HUES64 (cell line): ENCODE measurements around the gene FBLN2.

Experiments used
- H3K27ac ChIP-seq: 2 replicates; pipeline ENCODE4 v1.7.0; 2013; ENCODE audit warnings: low read depth, low read length, inconsistent platforms
- H3K27me3 ChIP-seq: 2 replicates; pipeline ENCODE4 v1.6.1; 2013; ENCODE audit warnings: mild to moderate bottlenecking, low read length; ENCODE audit not compliant: insufficient read depth
- H3K36me3 ChIP-seq: 2 replicates; pipeline ENCODE4 v1.6.1; 2013; ENCODE audit warnings: mild to moderate bottlenecking, low read length; ENCODE audit not compliant: insufficient read depth
- H3K4me1 ChIP-seq: 2 replicates; pipeline ENCODE4 v1.6.1; 2013; ENCODE audit warnings: mild to moderate bottlenecking, low read length, moderate library complexity; ENCODE audit not compliant: insufficient read depth
- H3K4me3 ChIP-seq: 2 replicates; pipeline ENCODE4 v1.5.1; 2013; ENCODE audit warnings: mild to moderate bottlenecking, low read length, moderate library complexity
- H3K9ac ChIP-seq: 2 replicates; pipeline ENCODE4 v1.6.1; 2013; ENCODE audit warnings: mild to moderate bottlenecking, low read depth, low read length
- H3K9me3 ChIP-seq: 2 replicates; pipeline ENCODE4 v1.6.1; 2013; ENCODE audit warnings: low read depth, low read length; ENCODE audit not compliant: insufficient read depth
- WGBS: fragments of 150-250, 120-280 bp; methylation state at CpG from one replicate; pipeline ENCODE4 v1.1.7; 2013; ENCODE audit warnings: missing lambda C conversion rate; 5-methylcytosine and 5-hydroxymethylcytosine counted together

Gene FBLN2

DNA sequence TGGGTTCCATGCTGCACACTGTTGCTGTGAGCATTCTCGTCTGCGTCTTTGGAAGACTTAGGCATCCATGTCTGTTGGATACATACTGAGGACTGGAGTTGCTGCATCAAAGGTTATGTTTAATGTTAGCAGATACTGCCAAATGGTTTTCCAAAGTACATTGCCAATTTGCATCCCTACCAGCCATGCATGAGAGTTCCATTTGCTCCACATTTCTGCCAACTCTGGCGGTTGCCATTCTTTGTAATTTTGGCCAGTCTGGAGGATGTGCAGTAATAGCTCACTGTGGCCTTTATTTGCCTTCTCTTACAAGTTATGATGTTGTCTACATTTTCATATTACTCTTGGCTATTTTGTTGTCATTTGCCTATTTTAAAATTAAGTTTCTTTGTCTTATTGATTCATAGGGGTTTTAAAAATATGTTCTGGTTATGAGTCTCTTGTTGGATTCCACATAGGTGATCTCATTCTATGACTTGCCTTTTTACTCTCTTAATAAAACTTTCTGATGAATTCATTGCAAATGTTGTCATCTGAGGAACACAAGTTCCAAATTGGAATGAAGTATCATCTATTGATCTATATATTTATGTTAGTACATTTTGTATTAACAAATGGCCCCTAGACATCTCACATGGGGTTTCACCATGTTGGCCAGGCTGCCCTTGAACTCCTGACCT is 42.1 kb downstream of the FBLN2 start:
- Histone ChIP-seq H3K27me3 (no peaks in the 10 kb centered on the region), H3K4me1 (peaks cover 30% of the 10 kb centered on the region), H3K9me3 (no peaks in the 10 kb centered on the region), H3K4me3 (no peak overlapping the region), H3K27ac (no peak overlapping the region), H3K36me3 (no peaks in the 10 kb centered on the region), H3K9ac (no peak overlapping the region)
- whole genome bisulfite sequencing, result 98% methylated on average over 3 of the region's 3 CpGs

DNA sequence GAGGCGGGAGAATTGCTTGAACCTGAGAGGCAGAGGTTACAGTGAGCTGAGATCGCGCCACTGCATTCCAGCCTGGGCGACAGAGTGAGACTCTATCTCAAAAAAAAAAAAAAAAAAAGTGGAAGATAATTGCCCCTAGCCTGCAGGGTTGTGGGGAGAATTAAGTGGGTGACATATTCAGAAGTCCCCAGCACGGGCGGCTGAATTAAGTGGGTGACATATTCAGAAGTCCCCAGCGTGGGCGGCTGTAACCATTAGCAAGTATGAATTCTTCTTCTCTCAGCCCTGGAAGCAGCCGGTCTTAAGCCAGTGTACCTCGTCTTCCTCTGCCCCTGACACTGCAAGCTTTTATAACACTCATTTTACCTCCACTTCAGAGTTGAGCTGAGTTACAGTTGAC is 44.7 kb downstream of the FBLN2 start:
- H3K9me3 ChIP-seq, result no peaks in the 10 kb centered on the region
- H3K4me1 ChIP-seq, result peaks cover 16% of the 10 kb centered on the region; the same call in 1 of the 2 replicates
- H3K36me3 ChIP-seq, result no peaks in the 10 kb centered on the region
- no peak overlapping the region for H3K9ac ChIP-seq
- H3K27ac ChIP-seq, result no peak overlapping the region
- 88% methylated on average over 7 of the region's 10 CpGs for WGBS
- H3K27me3 ChIP-seq, result no peaks in the 10 kb centered on the region
- H3K4me3 ChIP-seq, result no peak overlapping the region

DNA sequence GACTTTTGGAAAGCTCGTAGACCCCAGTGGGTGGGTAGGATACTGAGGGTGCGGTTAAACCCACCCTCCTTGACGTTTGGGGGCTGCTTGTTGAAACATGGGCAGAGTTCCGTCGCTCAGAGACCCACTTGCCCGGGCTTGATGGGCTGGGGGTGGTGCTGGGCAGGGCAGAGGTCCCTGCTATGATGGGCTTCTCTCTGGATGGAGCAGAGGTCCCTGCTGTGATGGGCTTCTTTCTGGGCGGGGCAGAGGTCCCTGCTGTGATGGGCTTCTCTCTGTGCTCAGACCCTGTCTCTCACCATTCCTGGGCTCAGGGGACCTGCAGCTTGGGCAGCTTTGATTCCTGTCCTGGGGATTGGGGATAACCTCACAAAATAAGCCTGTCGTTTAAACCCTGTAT is 45.2 kb downstream of the FBLN2 start:
- H3K4me3 ChIP-seq, result no peak overlapping the region
- H3K4me1 ChIP-seq, result peaks cover 16% of the 10 kb centered on the region; the same call in 1 of the 2 replicates
- H3K9me3 ChIP-seq, result no peaks in the 10 kb centered on the region
- H3K27ac ChIP-seq, result no peak overlapping the region
- WGBS, result 80% methylated on average over 8 of the region's 8 CpGs
- H3K27me3 ChIP-seq, result no peaks in the 10 kb centered on the region
- H3K36me3 ChIP-seq, result no peaks in the 10 kb centered on the region
- no peak overlapping the region for H3K9ac ChIP-seq

DNA sequence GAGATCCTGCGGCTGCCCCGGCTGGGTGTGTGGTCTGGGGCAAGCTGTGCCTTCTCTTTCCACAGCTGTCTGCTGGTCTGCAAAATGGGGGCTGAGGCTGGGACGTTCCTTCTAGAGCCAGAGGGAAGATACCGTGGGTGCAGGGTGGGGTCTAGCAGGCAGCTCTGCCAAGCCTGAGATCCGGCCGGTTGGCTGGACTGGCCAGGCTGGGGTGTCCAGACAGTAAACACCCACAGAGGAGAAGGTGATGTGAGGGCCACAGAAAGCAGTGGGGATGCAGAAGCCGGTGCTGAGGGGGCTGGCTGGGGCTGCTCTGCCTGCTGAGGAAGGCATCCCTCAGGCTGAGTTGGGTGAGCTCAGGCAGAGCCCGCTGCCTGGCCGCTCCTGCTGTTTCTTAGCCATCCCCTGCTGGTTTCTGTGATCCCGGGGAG is 46.1 kb downstream of the FBLN2 start:
- H3K4me3 ChIP-seq, result no peak overlapping the region
- H3K9me3 ChIP-seq, result no peaks in the 10 kb centered on the region
- no peaks in the 10 kb centered on the region for H3K36me3 ChIP-seq
- H3K9ac ChIP-seq, result no peak overlapping the region
- no peaks in the 10 kb centered on the region for H3K27me3 ChIP-seq
- WGBS, result 61% methylated on average over 10 of the region's 10 CpGs
- H3K27ac ChIP-seq, result no peak overlapping the region; the same call in 1 of the 2 replicates
- peaks cover 16% of the 10 kb centered on the region; the same call in 1 of the 2 replicates for H3K4me1 ChIP-seq

DNA sequence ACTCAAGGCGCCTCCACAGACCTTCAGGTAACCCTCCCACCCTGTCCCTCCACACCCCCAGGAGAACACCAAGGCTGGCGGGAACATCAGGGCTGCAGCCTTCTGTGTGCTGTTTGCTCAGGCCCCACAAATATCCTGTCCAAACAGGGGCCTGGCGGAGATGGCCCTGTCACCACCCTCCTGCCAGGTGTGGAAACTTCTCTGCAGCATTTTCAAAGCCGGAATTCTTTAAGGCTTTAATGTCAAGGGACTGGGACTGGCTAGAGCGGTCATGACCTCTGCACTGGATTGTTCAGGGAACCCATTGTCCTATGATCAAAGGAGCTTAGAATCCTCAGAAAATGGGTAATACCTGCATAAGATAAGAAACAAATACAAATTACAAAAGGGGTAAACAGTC is 46.6 kb downstream of the FBLN2 start:
- Histone ChIP-seq H3K27me3 (no peaks in the 10 kb centered on the region), H3K4me1 (peaks cover 16% of the 10 kb centered on the region; the same call in 1 of the 2 replicates), H3K9me3 (no peaks in the 10 kb centered on the region), H3K36me3 (no peaks in the 10 kb centered on the region), H3K27ac (no peak overlapping the region; the same call in 1 of the 2 replicates), H3K9ac (no peak overlapping the region), H3K4me3 (no peak overlapping the region)
- WGBS, result 57% methylated on average over 5 of the region's 5 CpGs

DNA sequence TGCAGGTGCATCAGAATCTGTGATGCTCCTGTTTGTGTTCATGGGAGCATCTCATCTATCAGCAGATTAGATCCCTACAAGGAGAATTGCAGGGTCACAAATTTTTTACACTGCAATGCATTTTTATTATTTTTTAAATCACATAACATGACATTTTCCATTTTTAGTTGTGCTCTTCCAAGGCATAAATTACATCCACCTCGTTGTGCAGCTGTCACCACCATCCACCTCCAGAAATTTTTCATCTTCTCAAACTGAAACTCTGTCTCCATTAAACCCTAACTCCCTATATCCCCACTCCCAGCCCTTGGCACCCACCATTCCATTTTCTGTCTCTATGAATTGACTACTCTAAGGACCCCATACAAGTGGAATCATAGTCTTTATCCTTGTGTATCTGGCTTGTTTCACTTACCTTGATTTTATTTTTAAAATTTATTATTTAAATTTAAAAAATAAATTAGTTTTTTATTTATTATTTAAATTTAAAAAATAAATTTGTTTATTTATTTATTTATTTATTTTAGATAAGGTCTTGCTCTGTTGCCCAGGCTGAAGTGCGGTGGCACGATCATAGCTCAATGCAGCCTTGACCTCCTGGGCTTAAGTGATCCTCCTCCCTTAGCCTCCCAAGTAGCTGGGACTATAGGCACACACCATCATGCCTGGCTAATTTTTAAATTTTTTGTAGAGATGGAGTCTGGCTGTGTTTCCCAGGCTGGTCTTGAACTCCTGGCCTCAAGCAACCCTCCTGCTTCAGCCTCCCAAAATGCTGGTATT is 47.7 kb downstream of the FBLN2 start:
- no peak overlapping the region for H3K4me3 ChIP-seq
- no peaks in the 10 kb centered on the region for H3K36me3 ChIP-seq
- H3K27me3 ChIP-seq, result no peaks in the 10 kb centered on the region
- H3K9me3 ChIP-seq, result no peaks in the 10 kb centered on the region
- no peak overlapping the region for H3K9ac ChIP-seq
- 95% methylated on average over 3 of the region's 3 CpGs for WGBS
- no peak overlapping the region for H3K27ac ChIP-seq
- peaks cover 16% of the 10 kb centered on the region; the same call in 1 of the 2 replicates for H3K4me1 ChIP-seq

DNA sequence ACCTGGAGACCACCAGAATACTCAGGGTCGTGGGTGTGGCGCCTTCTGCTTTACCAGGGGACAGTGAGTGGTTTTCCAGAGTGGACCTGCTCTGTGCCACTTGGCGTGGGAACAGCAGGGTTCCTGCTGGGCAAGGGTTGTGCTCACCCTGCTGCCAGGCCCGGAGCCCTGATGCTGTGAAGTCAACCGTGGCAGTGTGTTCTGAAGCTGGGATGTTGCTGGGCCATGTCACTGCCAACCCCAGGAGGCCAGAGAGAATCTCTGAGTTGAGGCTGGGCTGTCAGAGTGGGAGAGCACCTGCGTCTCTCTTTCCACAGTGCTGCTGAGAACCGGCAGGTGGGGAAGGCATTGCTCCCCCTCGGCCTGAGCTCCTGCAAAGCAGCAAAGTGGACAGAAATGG is 48.7 kb downstream of the FBLN2 start:
- Histone ChIP-seq H3K4me3 (no peak overlapping the region), H3K9me3 (no peaks in the 10 kb centered on the region), H3K27me3 (no peaks in the 10 kb centered on the region), H3K4me1 (peaks cover 16% of the 10 kb centered on the region; the same call in 1 of the 2 replicates), H3K27ac (no peak overlapping the region), H3K36me3 (no peaks in the 10 kb centered on the region), H3K9ac (no peak overlapping the region)
- WGBS, result 87% methylated on average over 8 of the region's 8 CpGs

DNA sequence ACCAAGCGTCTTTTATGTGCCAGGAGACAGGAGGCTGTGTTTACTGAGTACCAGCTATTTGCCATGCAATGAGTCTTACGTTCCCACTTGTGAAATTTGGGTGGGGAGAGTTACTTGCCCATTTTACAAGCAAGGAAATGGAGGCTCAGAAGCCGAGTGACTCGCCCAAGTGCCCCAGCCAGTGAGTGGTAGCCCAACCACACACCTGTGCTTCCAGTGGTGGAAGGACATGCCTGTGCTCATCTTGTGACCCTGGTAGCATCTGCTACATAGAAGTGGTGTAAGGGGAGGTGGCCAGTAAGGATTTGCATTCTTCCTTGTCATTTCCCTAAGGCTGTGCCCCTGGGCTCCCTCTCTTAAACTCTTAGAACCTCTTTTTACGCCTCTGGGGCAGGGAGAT is 49.3 kb downstream of the FBLN2 start:
- Histone ChIP-seq H3K9me3 (no peaks in the 10 kb centered on the region), H3K4me3 (no peak overlapping the region), H3K36me3 (no peaks in the 10 kb centered on the region), H3K9ac (no peak overlapping the region), H3K27me3 (no peaks in the 10 kb centered on the region), H3K4me1 (peaks cover 16% of the 10 kb centered on the region; the same call in 1 of the 2 replicates), H3K27ac (no peak overlapping the region)
- WGBS, result 93% methylated on average over 5 of the region's 5 CpGs

DNA sequence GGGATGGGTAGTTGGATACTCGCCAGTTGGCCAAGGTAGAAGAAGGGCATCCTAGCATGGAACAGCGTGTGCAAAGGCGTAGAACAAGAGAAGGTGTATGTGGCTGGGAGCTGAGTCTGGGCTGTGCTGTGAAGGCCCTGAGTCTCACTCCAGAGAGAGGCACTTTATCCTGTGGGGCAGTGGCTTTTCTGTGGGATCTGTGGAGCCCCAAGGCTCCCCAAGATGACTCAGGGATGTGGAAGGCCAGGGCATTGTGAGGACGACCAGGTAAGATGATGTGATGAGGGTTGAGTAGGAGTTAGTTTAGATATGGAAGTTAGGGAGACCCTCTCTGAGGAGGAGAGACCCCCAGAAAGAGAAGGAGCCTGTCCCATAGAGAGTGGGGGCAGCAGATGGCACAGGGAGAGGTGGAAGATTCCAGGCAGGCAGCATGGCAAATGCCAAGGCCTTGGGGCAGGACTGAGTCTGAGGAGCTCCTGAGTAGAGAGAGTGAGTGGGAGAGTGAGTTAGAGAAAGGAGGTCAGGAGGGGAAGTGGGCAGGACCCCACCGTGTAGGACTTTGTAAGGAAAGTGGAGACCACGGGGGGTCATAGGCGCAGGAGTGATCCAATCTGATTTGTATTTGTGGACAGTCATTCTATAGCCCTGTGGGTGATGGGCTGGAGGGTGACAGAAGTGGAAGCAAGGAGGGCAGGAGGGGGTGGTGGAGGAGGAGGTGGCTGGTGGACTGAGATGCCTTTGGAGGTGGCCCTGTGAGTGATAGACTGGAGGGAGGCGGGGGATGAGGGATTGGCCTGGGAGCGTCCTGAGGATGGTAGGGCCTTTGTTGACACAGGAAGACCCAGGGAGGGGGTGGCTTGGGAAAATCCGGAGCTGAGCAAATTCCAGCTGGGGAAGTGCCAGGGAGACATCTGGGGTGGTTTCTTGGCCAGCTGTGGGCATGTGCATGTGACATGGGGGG is 50.3 kb downstream of the FBLN2 start:
- Histone ChIP-seq H3K9me3 (no peaks in the 10 kb centered on the region), H3K4me3 (no peak overlapping the region), H3K4me1 (peaks cover 16% of the 10 kb centered on the region; the same call in 1 of the 2 replicates), H3K9ac (no peak overlapping the region), H3K36me3 (no peaks in the 10 kb centered on the region), H3K27ac (no peak overlapping the region), H3K27me3 (no peaks in the 10 kb centered on the region)
- WGBS, result 72% methylated on average over 10 of the region's 10 CpGs

DNA sequence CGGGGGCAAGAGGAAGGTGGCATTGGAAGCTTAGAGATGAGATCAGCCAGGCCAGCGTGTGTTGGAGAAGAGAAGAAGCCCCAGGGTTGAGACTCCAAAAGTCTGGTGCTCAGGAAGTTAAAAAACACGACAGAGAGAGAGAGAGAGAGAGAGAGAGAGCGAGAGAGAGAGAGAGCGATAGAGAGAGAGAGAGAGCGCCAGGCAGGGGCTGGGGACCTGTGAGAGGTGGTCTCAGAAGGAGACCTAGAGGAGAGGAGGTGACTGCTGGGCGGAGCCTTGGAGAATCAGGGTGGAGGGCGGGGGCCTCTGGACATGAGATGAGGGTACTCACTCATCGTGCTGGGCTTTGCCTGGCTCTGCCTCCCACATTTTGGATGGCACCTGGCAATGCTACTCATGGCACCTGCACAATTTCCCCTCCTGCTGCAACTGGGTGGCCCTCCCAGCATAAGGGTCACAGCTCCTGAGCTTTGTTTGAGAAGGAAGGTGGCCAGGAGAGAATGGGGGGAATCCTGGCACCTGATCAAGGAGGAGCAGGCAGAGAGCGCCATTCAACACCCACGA is 51.0 kb downstream of the FBLN2 start:
- no peaks in the 10 kb centered on the region for H3K27me3 ChIP-seq
- H3K4me3 ChIP-seq, result no peak overlapping the region
- no peak overlapping the region for H3K9ac ChIP-seq
- no peaks in the 10 kb centered on the region for H3K36me3 ChIP-seq
- no peaks in the 10 kb centered on the region for H3K9me3 ChIP-seq
- peaks cover 11% of the 10 kb centered on the region; the same call in 1 of the 2 replicates for H3K4me1 ChIP-seq
- no peak overlapping the region for H3K27ac ChIP-seq
- 86% methylated on average over 11 of the region's 11 CpGs for WGBS
